Lower leg skin (tissue), 4 donors: Measurements from ENCODE around the gene TRIM16. TPM values are rescaled to one million over a fixed set of nuclear protein-coding genes. Genes with fewer than 3 reads are reported as not detected.
"Not testable (repeated sequence)": the region's sequence is repeated elsewhere in the genome, so short reads cannot be mapped to it uniquely, and the experiment has no call there.

ENCODE experiments used
- DNase-seq, 2 donors: peaks; one replicate each; pipeline ENCODE4 v3.0.0-alpha.2; 2019; ENCODE audit warnings: low spot score in 2 of 2
- H3K4me3 ChIP-seq: fragments of 200-600 bp; sonication (generic); 2 replicates; pipeline ENCODE4 v1.5.1; 2017; ENCODE audit warnings: mild to moderate bottlenecking, low read depth; ENCODE audit not compliant: poor library complexity, severe bottlenecking
- WGBS, 2 donors: methylation state at CpG; one replicate each; pipeline ENCODE4 v1.1.5; 2018; 5-methylcytosine and 5-hydroxymethylcytosine counted together
- intact Hi-C: fragments of 100-400 bp; cut with DNase I; formaldehyde crosslinking; loops from one replicate; pipeline ENCODE4 v1.15.0; 2023; ENCODE audit warnings: low total_unique reads
- total RNA-seq, 4 donors: library from RNA; depleted of rRNA; stranded (reverse); fragments of >200 nt; gene quantifications; one replicate each; pipeline ENCODE4 v1.1.0, GENCODE V29; 2016

Gene TRIM16
- total RNA-seq, 4 donors from 2014 or later = 33.2 to 80.1 (median 48.9) TPM

DNA sequence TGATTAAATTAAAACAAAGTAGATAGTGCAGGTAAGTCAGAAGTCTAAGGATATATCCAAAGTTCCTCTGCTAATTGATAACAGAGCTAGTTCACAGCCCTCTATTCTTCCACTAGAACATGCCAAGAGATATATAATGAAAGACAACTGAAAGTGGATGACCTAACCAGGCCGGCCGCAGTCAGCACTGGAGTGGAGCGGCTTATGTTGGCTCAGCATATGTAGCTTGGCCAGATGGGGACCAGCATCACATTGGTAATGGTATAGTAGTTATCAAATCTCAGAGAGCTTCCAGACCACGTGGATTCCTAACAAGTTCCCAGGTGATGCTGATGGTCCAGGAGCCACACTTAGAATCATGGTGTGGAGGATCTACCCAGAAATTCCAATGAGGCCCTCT, 102.6 kb downstream of the TRIM16 start:
- DNase-seq, H3K4me3 ChIP-seq, intact Hi-C loops: not testable (repeated sequence)
- WGBS, 2 donors = 60 to 81% methylated on average over 1 to 3 of the region's 4 CpGs

Other genes starting within 250 kb of the TRIM16 start
- 1 to 10 TPM in 2 of 4 donors, under 1 TPM in 1, not detected in 1; 0.52 to 4.0 (median 3.8) TPM for gene CDRT4, start 216.7 kb downstream of the TRIM16 start, total RNA-seq
- gene TVP23C, start 120.8 kb downstream of the TRIM16 start, total RNA-seq = 10 to 100 TPM in 1 of 4 donors, 1 to 10 TPM in 3; 5.6 to 14.8 (median 8.2) TPM
- 1 to 10 TPM in 3 of 4 donors, under 1 TPM in 1; 0.25 to 3.1 (median 1.5) TPM for gene FBXW10B, start 64.6 kb downstream of the TRIM16 start, total RNA-seq
- gene ZNF286A, start 15.4 kb upstream of the TRIM16 start, total RNA-seq = 10 to 100 TPM in 3 of 4 donors, 1 to 10 TPM in 1; 6.0 to 34.6 (median 21.2) TPM
- gene TBC1D26, start 48.0 kb upstream of the TRIM16 start, total RNA-seq = 1 to 10 TPM in 1 of 4 donors, not detected in 3; 1.0 TPM